ENCODE results near the gene NDST3. TPM values are rescaled to one million over a fixed set of nuclear protein-coding genes. Genes with fewer than 3 reads are reported as not detected.
A peak's percentile ranks its signal among the peaks of the same experiment; 100 is the strongest.

Gene NDST3
- total RNA-seq, 3 donors from 2014 or later = 0.09 to 0.26 (median 0.12) TPM

- Histone ChIP-seq H3K4me3 (no peak overlapping the region), H3K36me3 (ENCODE audit: low read depth) (no peaks in the 10 kb centered on the region), H3K4me1 (ENCODE audit: low read depth) (no peaks in the 10 kb centered on the region), H3K9me3 (no peaks in the 10 kb centered on the region)
- intact Hi-C loops (cut with DNase I, micrococcal nuclease) = no loop called here
- ATAC-seq (no peak), DNase-seq (no peak)
- no peak for TF ChIP-seq CTCF (IDR thresholded peaks at IDR 0.05)
Observed at GRCh38 chr4:118029224-118029623, 5.1 kb upstream of the NDST3 start.

GRCh38 chr4:118032691-118033090 is 1.6 kb upstream of the NDST3 start:
- no peaks in the 10 kb centered on the region for H3K4me1 ChIP-seq (ENCODE audit: low read depth)
- ATAC-seq (no peak), DNase-seq (no peak)
- no peaks in the 10 kb centered on the region for H3K9me3 ChIP-seq
- H3K36me3 ChIP-seq (ENCODE audit: low read depth) = no peaks in the 10 kb centered on the region
- TF ChIP-seq CTCF (IDR thresholded peaks at IDR 0.05) = no peak
- H3K4me3 ChIP-seq = no peak overlapping the region
- intact Hi-C loops (cut with DNase I, micrococcal nuclease) = no loop called here

GRCh38 chr4:118033148-118034052 is 886 bp upstream of the NDST3 start:
- peak; percentile 97 for ATAC-seq
- Histone ChIP-seq H3K36me3 (ENCODE audit: low read depth) (no peaks in the 10 kb centered on the region), H3K9me3 (no peaks in the 10 kb centered on the region), H3K4me3 (no peak overlapping the region), H3K4me1 (ENCODE audit: low read depth) (no peaks in the 10 kb centered on the region)
- DNase-seq = peak; percentile 71 to 82 (median 75)
- no peak for TF ChIP-seq CTCF (IDR thresholded peaks at IDR 0.05)
- intact Hi-C loops (cut with DNase I, micrococcal nuclease) = no loop called here

- intact Hi-C loops (cut with DNase I, micrococcal nuclease) = no loop called here
Observed at GRCh38 chr4:118035309-118035708, 1.0 kb downstream of the NDST3 start.

GRCh38 chr4:118036336-118036735 is 2.0 kb downstream of the NDST3 start:
- intact Hi-C loops (cut with DNase I, micrococcal nuclease) = no loop called here
- Histone ChIP-seq H3K4me3 (no peak overlapping the region), H3K9me3 (no peaks in the 10 kb centered on the region), H3K36me3 (ENCODE audit: low read depth) (no peaks in the 10 kb centered on the region), H3K4me1 (ENCODE audit: low read depth) (no peaks in the 10 kb centered on the region)
- ATAC-seq (no peak), DNase-seq (peak in 1 of 3 donors; percentile 27)
- no peak for TF ChIP-seq CTCF (IDR thresholded peaks at IDR 0.05)

More at GRCh38 chr4:118035309-118035708, 1.0 kb downstream of the NDST3 start:
- no peaks in the 10 kb centered on the region for H3K36me3 ChIP-seq (ENCODE audit: low read depth)
- no peaks in the 10 kb centered on the region for H3K4me1 ChIP-seq (ENCODE audit: low read depth)
- ATAC-seq (no peak), DNase-seq (no peak)
- no peak for TF ChIP-seq CTCF (IDR thresholded peaks at IDR 0.05)
- no peak overlapping the region for H3K4me3 ChIP-seq
- H3K9me3 ChIP-seq = no peaks in the 10 kb centered on the region

Measured in mucosa of descending colon (tissue), 3 donors.